Retinal pigment epithelial cell (primary cell): ENCODE measurements around the gene FAM3C.

Experiments
- DNase-seq: peaks from one replicate; pipeline ENCODE4 v3.0.0-alpha.2; 2010; ENCODE audit warnings: low read depth
- H3K4me3 ChIP-seq: 2 replicates; pipeline ENCODE4 v1.5.1; 2011; ENCODE audit warnings: mild to moderate bottlenecking, low read length, control low read depth, moderate library complexity
- CTCF ChIP-seq: conservative IDR thresholded peaks from 2 replicates; pipeline ENCODE4 v1.5.1; 2011; ENCODE audit warnings: low read depth, low read length, control low read depth, inconsistent platforms

FAM3C gene

GRCh38 chr7:121334376-121334775 is 61.7 kb downstream of the FAM3C start:
- DNase-seq: no peak
- no peak overlapping the region for H3K4me3 ChIP-seq
- no peak for TF ChIP-seq CTCF

GRCh38 chr7:121331574-121331973 is 64.5 kb downstream of the FAM3C start:
- no peak for DNase-seq
- TF ChIP-seq CTCF: no peak
- no peak overlapping the region for H3K4me3 ChIP-seq

- no peak for TF ChIP-seq CTCF
- no peak for DNase-seq
- H3K4me3 ChIP-seq: no peak overlapping the region
These were observed 65.1 kb downstream of the FAM3C start for GRCh38 chr7:121331048-121331447.

GRCh38 chr7:121330053-121330833 is 65.9 kb downstream of the FAM3C start:
- peak; percentile 2 for TF ChIP-seq CTCF
- DNase-seq: no peak
- peak overlapping the region; percentile 56 for H3K4me3 ChIP-seq

- no peak for DNase-seq
- peak; percentile 38 for TF ChIP-seq CTCF
- H3K4me3 ChIP-seq: peak overlapping the region; percentile 56
These were observed 66.7 kb downstream of the FAM3C start for GRCh38 chr7:121329191-121330052.

- H3K4me3 ChIP-seq: peak within 1 kb of the TSS; percentile 56
- DNase-seq: no peak
- TF ChIP-seq CTCF: no peak
These were observed 67.5 kb downstream of the FAM3C start, which contains the start of gene WNT16 for GRCh38 chr7:121328508-121329190. TSS of gene WNT16 (plus strand) at chr7:121329000. CDS start at chr7:121329293, 293 bp downstream.
